Activated CD8-positive, alpha-beta T cell treated with anti-CD3 and anti-CD28 coated beads for 36 hours (primary cell): Measurements from ENCODE around the gene CCNG1. TPM values are rescaled to one million over a fixed set of nuclear protein-coding genes. Genes with fewer than 3 reads are reported as not detected.

ENCODE experiments used
- ATAC-seq: fragments of 200-7000 bp; cut with Tn5 transposase; one replicate; pipeline ENCODE4 v1.10.0; 2021; ENCODE audit warnings: mild to moderate bottlenecking, moderate library complexity
- CTCF ChIA-PET: fragments of 350-600 bp; sonication (Branson Sonifier 250); formaldehyde crosslinking; loops from one replicate; lab custom pipeline; 2021; ENCODE audit warnings: antibody characterized with exemption; lab: Charles Lee
- POLR2A ChIA-PET: fragments of 350-600 bp; sonication (Branson Sonifier 250); formaldehyde crosslinking; loops from one replicate; lab custom pipeline; 2021; ENCODE audit warnings: antibody characterized with exemption; lab: Charles Lee
- DNase-seq: peaks from one replicate; pipeline ENCODE4 v3.0.0-alpha.2; 2020
- H3K27ac Mint-ChIP-seq: one replicate; pipeline ENCODE4 v1.8.0; 2021; ENCODE audit warnings: mild to moderate bottlenecking, mixed read lengths
- H3K27me3 Mint-ChIP-seq: one replicate; pipeline ENCODE4 v1.8.0; 2021; ENCODE audit warnings: mixed read lengths
- H3K36me3 Mint-ChIP-seq: one replicate; pipeline ENCODE4 v1.8.0; 2021; ENCODE audit warnings: low read depth, mixed read lengths
- H3K4me1 Mint-ChIP-seq: one replicate; pipeline ENCODE4 v1.8.0; 2021; ENCODE audit warnings: low read depth, mixed read lengths
- H3K4me3 Mint-ChIP-seq: one replicate; pipeline ENCODE4 v1.8.0; 2021; ENCODE audit warnings: mild to moderate bottlenecking, moderate library complexity, mixed read lengths
- H3K9me3 Mint-ChIP-seq: one replicate; pipeline ENCODE4 v1.8.0; 2021; ENCODE audit warnings: mixed read lengths
- CTCF ChIP-seq: fragments of 200-600 bp; IDR thresholded peaks from one replicate; pipeline ENCODE4 v1.8.0; 2022; ENCODE audit warnings: antibody characterized with exemption, mild to moderate bottlenecking
- intact Hi-C: fragments of 100-400 bp; cut with micrococcal nuclease; formaldehyde crosslinking; loops from one replicate; pipeline ENCODE4 v1.10.0; 2022
- total RNA-seq, 2 experiments: library from RNA; stranded (reverse); gene quantifications; one replicate each; pipeline ENCODE4 v1.2.3, GENCODE V29; 2021

The CCNG1 gene
- total RNA-seq, 2 experiments from 2014 or later: 134 to 139 TPM

GRCh38 chr5:163459819-163460561 lies 22.6 kb downstream of the CCNG1 start, which contains the start of gene NUDCD2:
Gene NUDCD2, minus strand, starts transcription at chr5:163460102. Its CDS starts 52 bp downstream, at chr5:163460050.
- Mint-ChIP-seq H3K9me3 (no peaks in the 10 kb centered on the region), H3K4me3 (peak within 1 kb of the TSS; percentile 88), H3K4me1 (peaks cover 35% of the 10 kb centered on the region), H3K27ac (peak within 1 kb of the TSS; percentile 100), H3K36me3 (peaks cover 44% of the 10 kb centered on the region), H3K27me3 (no peaks in the 10 kb centered on the region)
- DNase-seq (peak; percentile 97), ATAC-seq (peak; percentile 88)
- TF ChIP-seq CTCF: peak; percentile 14
- POLR2A ChIA-PET: interaction anchor here (1.0 to 6.4 kb wide), 10 partner anchors 9 to 107 kb away, joined by 3 to 168 read pairs (median 8); partner anchors contain the start of genes CCNG1 and MAT2B
- CTCF ChIA-PET: interaction anchor here (0.6 to 3.9 kb wide), 12 partner anchors 11 to 52 kb away, joined by 3 to 25 read pairs (median 4); partner anchors contain the start of genes CCNG1 and MAT2B
- intact Hi-C loops: loop anchor here (1.0 to 2.0 kb wide), 2 partner anchors 23 to 46 kb away; partner anchors contain the start of gene CCNG1

GRCh38 chr5:163460562-163461171 lies 23.3 kb downstream of the CCNG1 start, which contains the start of gene HMMR:
Gene HMMR, plus strand, starts transcription at chr5:163460632. Its CDS starts 61 bp downstream, at chr5:163460693.
- Mint-ChIP-seq H3K27me3 (no peaks in the 10 kb centered on the region), H3K9me3 (no peaks in the 10 kb centered on the region), H3K4me3 (peak within 1 kb of the TSS; percentile 88), H3K4me1 (peaks cover 31% of the 10 kb centered on the region), H3K36me3 (peaks cover 40% of the 10 kb centered on the region), H3K27ac (peak within 1 kb of the TSS; percentile 100)
- POLR2A ChIA-PET: interaction anchor here (1.0 to 6.4 kb wide), 12 partner anchors 8 to 106 kb away, joined by 3 to 168 read pairs (median 6); partner anchors contain the start of genes CCNG1 and MAT2B
- no peak for TF ChIP-seq CTCF
- ATAC-seq (no peak), DNase-seq (no peak)
- CTCF ChIA-PET: interaction anchor here (0.6 to 3.9 kb wide), 8 partner anchors 10 to 52 kb away, joined by 3 to 25 read pairs (median 6); partner anchors contain the start of genes CCNG1 and MAT2B
- intact Hi-C loops: loop anchor here (1.0 to 2.0 kb wide), 2 partner anchors 24 to 46 kb away; partner anchors contain the start of gene CCNG1

- TF ChIP-seq CTCF: no peak
- no peak overlapping the region for H3K4me3 Mint-ChIP-seq
- H3K36me3 Mint-ChIP-seq: peaks cover 33% of the 10 kb centered on the region
- DNase-seq (no peak), ATAC-seq (no peak)
- ChIA-PET CTCF (interaction anchor here (0.9 kb wide), 1 partner anchor 36 kb away, joined by 3 read pairs; no protein-coding TSS in a partner anchor), POLR2A (interaction anchor here (6.0 to 6.4 kb wide), 2 partner anchors 22 to 44 kb away, joined by 110 to 168 read pairs; partner anchors contain the start of genes CCNG1 and MAT2B)
- intact Hi-C loops: no loop called here
- H3K27me3 Mint-ChIP-seq: no peaks in the 10 kb centered on the region
- H3K4me1 Mint-ChIP-seq: peaks cover 13% of the 10 kb centered on the region
- H3K9me3 Mint-ChIP-seq: no peaks in the 10 kb centered on the region
- no peak overlapping the region for H3K27ac Mint-ChIP-seq
These were observed 25.7 kb downstream of the CCNG1 start for GRCh38 chr5:163463063-163463435.

GRCh38 chr5:163467682-163468081 lies 30.3 kb downstream of the CCNG1 start:
- peaks cover 6% of the 10 kb centered on the region for H3K4me1 Mint-ChIP-seq
- POLR2A ChIA-PET: interaction anchor here (0.7 to 1.9 kb wide), 3 partner anchors 8 to 38 kb away, joined by 3 to 6 read pairs (median 4); partner anchors contain the start of genes HMMR, MAT2B and NUDCD2
- no peak overlapping the region for H3K4me3 Mint-ChIP-seq

More at GRCh38 chr5:163467682-163468081, 30.3 kb downstream of the CCNG1 start:
- CTCF ChIA-PET: interaction anchor here (0.7 to 0.8 kb wide), 2 partner anchors 9 to 30 kb away, joined by 3 read pairs; no protein-coding TSS in a partner anchor
- Mint-ChIP-seq H3K36me3 (peaks cover 60% of the 10 kb centered on the region), H3K27me3 (no peaks in the 10 kb centered on the region), H3K9me3 (no peaks in the 10 kb centered on the region), H3K27ac (no peak overlapping the region)
- DNase-seq (no peak), ATAC-seq (no peak)
- intact Hi-C loops: no loop called here
- TF ChIP-seq CTCF: no peak
